Glutamatergic neuron (in vitro differentiated cells): Measurements from ENCODE around the gene MED13L. TPM values are rescaled to one million over a fixed set of nuclear protein-coding genes. Genes with fewer than 3 reads are reported as not detected.

ENCODE experiments used
- DNase-seq: peaks from one replicate; pipeline ENCODE4 v3.0.0; 2022
- H3K27ac Mint-ChIP-seq: one replicate; pipeline ENCODE4 v1.8.0; 2020; ENCODE audit warnings: mild to moderate bottlenecking, mixed read lengths, inconsistent platforms; ENCODE audit not compliant: unreplicated experiment
- H3K27me3 Mint-ChIP-seq: one replicate; pipeline ENCODE4 v1.8.0; 2020; ENCODE audit warnings: mild to moderate bottlenecking, moderate library complexity, mixed read lengths, inconsistent platforms; ENCODE audit not compliant: unreplicated experiment
- H3K36me3 Mint-ChIP-seq: one replicate; pipeline ENCODE4 v1.8.0; 2020; ENCODE audit warnings: mild to moderate bottlenecking, mixed read lengths, inconsistent platforms; ENCODE audit not compliant: unreplicated experiment
- H3K4me1 Mint-ChIP-seq: one replicate; pipeline ENCODE4 v1.8.0; 2020; ENCODE audit warnings: mild to moderate bottlenecking, low read depth, mixed read lengths, inconsistent platforms; ENCODE audit not compliant: unreplicated experiment
- H3K4me3 Mint-ChIP-seq: one replicate; pipeline ENCODE4 v1.8.0; 2020; ENCODE audit warnings: mild to moderate bottlenecking, mixed read lengths, inconsistent platforms; ENCODE audit not compliant: unreplicated experiment
- H3K9me3 Mint-ChIP-seq: one replicate; pipeline ENCODE4 v1.8.0; 2020; ENCODE audit warnings: mild to moderate bottlenecking, moderate library complexity, mixed read lengths, inconsistent platforms; ENCODE audit not compliant: unreplicated experiment
- total RNA-seq: library from RNA; stranded (reverse); fragmentation: NEBNext Ultra II Directional; extraction: Animal tissue kit (Norgen Biotek cat#: 25700); gene quantifications from one replicate; pipeline ENCODE4 v1.2.1, GENCODE V29; 2021; ENCODE audit not compliant: unreplicated experiment
- TF ChIP-seq, protein P1 (sequence below): fragments of 200-600 bp; sonication (generic); IDR thresholded peaks from one replicate; pipeline ENCODE4 v1.5.0; 2021; ENCODE audit not compliant: partially characterized antibody, unreplicated experiment

Gene MED13L
- total RNA-seq, 1 donor from 2014 or later, result 95.5 TPM

DNA sequence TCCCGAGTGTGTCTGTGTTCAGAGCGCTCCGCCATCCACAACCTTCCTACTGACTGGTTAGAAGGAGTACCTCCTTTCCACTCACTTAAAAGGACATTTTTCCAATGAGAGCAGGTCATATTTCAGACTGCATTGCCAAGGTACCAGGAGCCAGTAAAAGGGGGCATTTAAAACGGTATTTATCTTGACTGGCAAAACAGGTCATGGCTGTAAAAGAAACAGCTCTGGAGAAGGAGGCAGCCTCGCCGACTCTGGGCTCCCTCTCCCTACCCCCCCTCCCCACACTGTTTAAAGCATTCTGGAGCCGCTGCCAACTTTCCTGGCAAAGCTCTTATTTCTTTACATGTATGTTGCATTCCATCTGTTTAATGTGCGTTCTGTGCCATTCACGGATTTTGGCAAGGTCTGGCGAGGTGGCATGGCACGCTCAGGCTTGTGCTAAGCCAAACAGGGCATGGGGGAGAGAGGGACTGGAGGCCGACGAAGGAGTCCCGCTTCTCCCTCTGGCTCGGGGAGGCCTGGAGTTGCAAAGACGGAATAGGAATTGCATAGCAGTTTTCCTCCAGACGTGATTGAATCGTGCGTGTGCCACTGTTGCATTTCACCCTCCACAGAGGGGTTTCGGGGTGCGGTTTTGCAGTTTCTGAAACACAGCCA is 41.2 kb upstream of the MED13L start:
- H3K36me3 Mint-ChIP-seq, result no peaks in the 10 kb centered on the region
- no peak overlapping the region for H3K4me3 Mint-ChIP-seq
- peaks cover 1% of the 10 kb centered on the region for H3K9me3 Mint-ChIP-seq
- no peak overlapping the region for H3K27ac Mint-ChIP-seq
- peaks cover 6% of the 10 kb centered on the region for H3K27me3 Mint-ChIP-seq
- DNase-seq, result no peak
- no peaks in the 10 kb centered on the region for H3K4me1 Mint-ChIP-seq
- TF ChIP-seq, protein P1, sequence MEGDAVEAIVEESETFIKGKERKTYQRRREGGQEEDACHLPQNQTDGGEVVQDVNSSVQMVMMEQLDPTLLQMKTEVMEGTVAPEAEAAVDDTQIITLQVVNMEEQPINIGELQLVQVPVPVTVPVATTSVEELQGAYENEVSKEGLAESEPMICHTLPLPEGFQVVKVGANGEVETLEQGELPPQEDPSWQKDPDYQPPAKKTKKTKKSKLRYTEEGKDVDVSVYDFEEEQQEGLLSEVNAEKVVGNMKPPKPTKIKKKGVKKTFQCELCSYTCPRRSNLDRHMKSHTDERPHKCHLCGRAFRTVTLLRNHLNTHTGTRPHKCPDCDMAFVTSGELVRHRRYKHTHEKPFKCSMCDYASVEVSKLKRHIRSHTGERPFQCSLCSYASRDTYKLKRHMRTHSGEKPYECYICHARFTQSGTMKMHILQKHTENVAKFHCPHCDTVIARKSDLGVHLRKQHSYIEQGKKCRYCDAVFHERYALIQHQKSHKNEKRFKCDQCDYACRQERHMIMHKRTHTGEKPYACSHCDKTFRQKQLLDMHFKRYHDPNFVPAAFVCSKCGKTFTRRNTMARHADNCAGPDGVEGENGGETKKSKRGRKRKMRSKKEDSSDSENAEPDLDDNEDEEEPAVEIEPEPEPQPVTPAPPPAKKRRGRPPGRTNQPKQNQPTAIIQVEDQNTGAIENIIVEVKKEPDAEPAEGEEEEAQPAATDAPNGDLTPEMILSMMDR, result no peak

DNA sequence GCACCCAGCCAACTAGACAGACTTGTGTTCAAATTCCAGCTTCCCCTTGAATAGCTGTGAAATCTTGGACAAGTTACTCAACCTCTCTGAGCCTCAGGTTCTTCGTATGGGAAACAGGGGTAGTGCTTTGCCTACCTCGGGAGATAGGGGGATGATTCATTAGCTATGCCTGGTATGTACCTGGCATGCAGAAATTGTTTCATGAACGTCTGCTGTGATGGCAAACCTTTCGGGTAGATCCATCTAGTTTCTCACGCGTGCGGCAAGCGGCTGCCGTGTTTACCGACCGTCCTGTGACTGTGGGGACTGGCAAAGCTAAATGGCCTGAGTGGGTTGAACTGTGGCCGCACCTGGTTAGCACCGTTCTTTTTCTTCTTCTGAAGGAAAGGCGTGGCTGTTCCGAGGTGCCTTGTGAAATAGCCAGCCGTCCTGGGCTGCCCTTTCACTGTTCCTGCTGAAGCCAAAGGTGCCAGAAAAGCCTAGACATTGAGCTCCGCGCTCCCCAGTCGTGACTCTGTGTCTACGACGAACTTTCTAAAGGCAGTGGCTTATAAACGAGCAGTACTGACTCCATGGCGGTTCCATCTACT is 40.6 kb upstream of the MED13L start:
- no peaks in the 10 kb centered on the region for H3K36me3 Mint-ChIP-seq
- H3K4me3 Mint-ChIP-seq, result no peak overlapping the region
- TF ChIP-seq, protein P1, result no peak
- H3K4me1 Mint-ChIP-seq, result no peaks in the 10 kb centered on the region
- no peak for DNase-seq
- peaks cover 6% of the 10 kb centered on the region for H3K27me3 Mint-ChIP-seq
- peaks cover 1% of the 10 kb centered on the region for H3K9me3 Mint-ChIP-seq
- H3K27ac Mint-ChIP-seq, result no peak overlapping the region

DNA sequence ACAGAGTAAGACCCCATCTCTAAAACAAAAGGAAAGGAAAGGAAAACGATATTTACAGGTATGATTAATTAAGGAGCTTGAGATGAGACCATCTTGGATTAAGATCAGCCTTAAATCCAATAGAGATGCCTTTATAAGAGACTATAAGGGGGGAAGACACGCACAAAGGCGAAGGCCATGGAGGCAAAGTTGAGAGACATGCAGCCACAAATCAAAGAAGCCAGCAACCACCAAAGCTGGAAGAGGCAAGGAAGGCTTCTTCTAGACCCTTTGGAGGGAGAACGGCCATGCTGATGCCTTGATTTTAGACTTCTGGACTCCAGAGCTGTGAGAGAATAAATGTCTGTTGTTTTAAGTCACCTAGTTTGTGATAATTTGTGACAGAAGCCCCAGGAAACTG is 39.6 kb upstream of the MED13L start:
- peaks cover 1% of the 10 kb centered on the region for H3K9me3 Mint-ChIP-seq
- DNase-seq, result no peak
- H3K36me3 Mint-ChIP-seq, result no peaks in the 10 kb centered on the region
- H3K27me3 Mint-ChIP-seq, result peaks cover 6% of the 10 kb centered on the region
- no peaks in the 10 kb centered on the region for H3K4me1 Mint-ChIP-seq
- H3K4me3 Mint-ChIP-seq, result no peak overlapping the region
- H3K27ac Mint-ChIP-seq, result no peak overlapping the region
- TF ChIP-seq, protein P1, result no peak

DNA sequence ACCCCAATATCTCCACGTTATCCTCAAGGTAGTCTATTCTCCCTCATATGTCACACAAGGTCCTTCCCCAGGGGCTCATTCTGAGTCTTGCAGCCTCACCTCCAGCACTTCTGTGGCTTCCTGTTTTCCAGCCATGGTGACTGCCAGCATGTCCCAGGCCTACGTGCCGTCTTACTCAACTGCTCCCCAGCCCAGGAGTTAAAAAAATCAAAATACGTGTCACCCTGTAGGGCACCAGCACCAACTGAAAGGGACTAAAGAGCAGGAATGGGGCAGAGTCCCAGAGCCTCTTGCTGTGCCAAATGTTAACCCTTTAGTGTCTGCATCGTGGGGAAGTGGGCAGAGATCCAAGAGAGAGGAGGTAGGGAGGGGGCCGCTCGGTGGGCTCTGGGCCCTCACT is 37.0 kb upstream of the MED13L start:
- peaks cover 5% of the 10 kb centered on the region for H3K9me3 Mint-ChIP-seq
- H3K27me3 Mint-ChIP-seq, result peaks cover 6% of the 10 kb centered on the region
- H3K4me3 Mint-ChIP-seq, result no peak overlapping the region
- TF ChIP-seq, protein P1, result no peak
- H3K36me3 Mint-ChIP-seq, result peaks cover 4% of the 10 kb centered on the region
- no peak overlapping the region for H3K27ac Mint-ChIP-seq
- no peak for DNase-seq
- H3K4me1 Mint-ChIP-seq, result no peaks in the 10 kb centered on the region

DNA sequence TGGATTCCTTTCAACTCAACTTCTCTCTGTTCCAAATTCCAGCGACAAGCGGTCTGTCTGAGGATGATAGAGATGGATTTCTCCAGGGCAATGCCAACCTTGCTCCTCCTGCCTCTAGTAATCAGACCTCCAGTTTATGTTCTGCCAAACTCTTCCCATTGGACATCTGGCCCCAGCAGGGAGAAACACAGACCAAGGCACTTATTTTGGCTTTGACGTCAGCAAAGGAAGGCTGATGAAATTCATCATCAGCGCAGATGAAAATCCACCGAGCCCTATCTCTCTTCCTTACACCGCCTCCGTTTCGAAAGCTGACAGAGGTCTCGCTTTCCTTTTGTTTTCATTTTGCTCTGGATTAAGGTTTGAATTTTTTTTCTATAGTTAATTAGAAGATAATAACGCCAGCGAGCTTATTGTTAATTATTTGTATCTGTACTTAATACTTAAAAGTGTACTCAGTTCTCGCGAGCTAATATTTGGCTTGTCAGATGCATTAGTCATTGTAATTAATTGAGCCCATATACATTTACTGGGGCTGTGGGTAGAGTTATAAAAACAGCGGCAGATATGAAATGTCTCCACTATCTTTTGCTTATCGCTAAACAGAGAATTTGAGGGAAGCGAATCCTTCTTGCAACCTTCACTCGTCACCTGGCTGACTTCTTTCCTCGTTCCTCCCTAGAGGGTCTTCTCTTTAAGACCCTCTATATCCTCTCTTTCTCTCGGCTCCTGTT is 35.9 kb upstream of the MED13L start:
- Mint-ChIP-seq H3K9me3 (peaks cover 4% of the 10 kb centered on the region), H3K27ac (no peak overlapping the region), H3K27me3 (peaks cover 6% of the 10 kb centered on the region), H3K4me1 (no peaks in the 10 kb centered on the region), H3K36me3 (peaks cover 4% of the 10 kb centered on the region), H3K4me3 (no peak overlapping the region)
- DNase-seq, result no peak
- TF ChIP-seq, protein P1, result no peak
